ENCODE results near the gene C1orf35.

Gene C1orf35

DNA sequence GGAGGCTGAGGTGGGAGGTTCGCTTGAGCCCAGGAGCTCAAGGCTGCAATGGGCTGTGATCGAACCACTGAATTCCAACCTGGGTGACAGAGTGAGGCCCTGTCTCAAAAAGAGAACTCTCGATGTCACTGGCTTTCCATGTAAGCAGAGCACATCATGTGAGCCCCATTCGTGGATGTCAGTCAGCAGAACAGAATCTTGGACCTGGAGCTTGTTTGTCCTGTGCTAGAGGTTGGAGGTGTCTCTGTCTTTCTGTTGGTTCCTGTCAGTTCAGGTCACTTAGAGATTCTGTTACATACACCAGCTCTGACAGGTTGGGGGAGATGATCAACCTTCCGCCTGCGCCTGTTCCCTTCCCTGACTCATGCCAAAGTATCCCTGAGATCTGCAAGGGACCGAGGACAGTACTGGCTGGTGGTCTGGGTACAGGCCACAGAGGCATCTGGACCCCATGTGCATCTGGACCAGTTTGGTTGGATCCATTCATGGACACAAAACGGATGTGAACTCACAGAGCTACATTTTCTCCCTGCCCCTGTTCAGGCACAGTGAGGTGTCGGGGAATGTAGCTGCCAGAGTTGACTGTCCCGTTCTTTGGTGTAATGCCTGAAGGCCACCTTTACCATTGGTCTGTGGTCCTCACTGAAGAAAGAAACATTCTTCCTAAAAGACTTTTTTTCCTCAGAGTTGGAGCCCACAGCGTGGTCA, 10.6 kb downstream of the C1orf35 start:
- no peak for ATAC-seq
- TF ChIP-seq BACH2 (CRISPR knock-in tag; IDR thresholded peaks at IDR 0.05; ENCODE audit: borderline replicate concordance) = no peak
- no peak for TF ChIP-seq PPARA (CRISPR knock-in tag; IDR thresholded peaks at IDR 0.05; ENCODE audit: borderline replicate concordance)
- TF ChIP-seq ZC3H10 (CRISPR knock-in tag; IDR thresholded peaks at IDR 0.05) = no peak
- TF ChIP-seq, protein P1, sequence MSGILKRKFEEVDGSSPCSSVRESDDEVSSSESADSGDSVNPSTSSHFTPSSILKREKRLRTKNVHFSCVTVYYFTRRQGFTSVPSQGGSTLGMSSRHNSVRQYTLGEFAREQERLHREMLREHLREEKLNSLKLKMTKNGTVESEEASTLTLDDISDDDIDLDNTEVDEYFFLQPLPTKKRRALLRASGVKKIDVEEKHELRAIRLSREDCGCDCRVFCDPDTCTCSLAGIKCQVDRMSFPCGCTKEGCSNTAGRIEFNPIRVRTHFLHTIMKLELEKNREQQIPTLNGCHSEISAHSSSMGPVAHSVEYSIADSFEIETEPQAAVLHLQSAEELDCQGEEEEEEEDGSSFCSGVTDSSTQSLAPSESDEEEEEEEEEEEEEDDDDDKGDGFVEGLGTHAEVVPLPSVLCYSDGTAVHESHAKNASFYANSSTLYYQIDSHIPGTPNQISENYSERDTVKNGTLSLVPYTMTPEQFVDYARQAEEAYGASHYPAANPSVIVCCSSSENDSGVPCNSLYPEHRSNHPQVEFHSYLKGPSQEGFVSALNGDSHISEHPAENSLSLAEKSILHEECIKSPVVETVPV (CRISPR knock-in tag; IDR thresholded peaks at IDR 0.05) = no peak
- TF ChIP-seq TCF4 (CRISPR knock-in tag; IDR thresholded peaks at IDR 0.05; ENCODE audit: borderline replicate concordance) = no peak
- TF ChIP-seq, protein P2, sequence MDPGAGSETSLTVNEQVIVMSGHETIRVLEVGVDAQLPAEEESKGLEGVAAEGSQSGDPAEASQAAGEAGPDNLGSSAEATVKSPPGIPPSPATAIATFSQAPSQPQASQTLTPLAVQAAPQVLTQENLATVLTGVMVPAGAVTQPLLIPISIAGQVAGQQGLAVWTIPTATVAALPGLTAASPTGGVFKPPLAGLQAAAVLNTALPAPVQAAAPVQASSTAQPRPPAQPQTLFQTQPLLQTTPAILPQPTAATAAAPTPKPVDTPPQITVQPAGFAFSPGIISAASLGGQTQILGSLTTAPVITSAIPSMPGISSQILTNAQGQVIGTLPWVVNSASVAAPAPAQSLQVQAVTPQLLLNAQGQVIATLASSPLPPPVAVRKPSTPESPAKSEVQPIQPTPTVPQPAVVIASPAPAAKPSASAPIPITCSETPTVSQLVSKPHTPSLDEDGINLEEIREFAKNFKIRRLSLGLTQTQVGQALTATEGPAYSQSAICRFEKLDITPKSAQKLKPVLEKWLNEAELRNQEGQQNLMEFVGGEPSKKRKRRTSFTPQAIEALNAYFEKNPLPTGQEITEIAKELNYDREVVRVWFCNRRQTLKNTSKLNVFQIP (CRISPR knock-in tag; IDR thresholded peaks at IDR 0.05; ENCODE audit: borderline replicate concordance, low read depth) = no peak
- TF ChIP-seq ESRRG (CRISPR knock-in tag; IDR thresholded peaks at IDR 0.05) = no peak
- TF ChIP-seq TOX (CRISPR knock-in tag; IDR thresholded peaks at IDR 0.05; ENCODE audit: borderline replicate concordance) = no peak

GRCh38 chr1:228091084-228091483, 12.0 kb downstream of the C1orf35 start:
- TF ChIP-seq, protein P3, sequence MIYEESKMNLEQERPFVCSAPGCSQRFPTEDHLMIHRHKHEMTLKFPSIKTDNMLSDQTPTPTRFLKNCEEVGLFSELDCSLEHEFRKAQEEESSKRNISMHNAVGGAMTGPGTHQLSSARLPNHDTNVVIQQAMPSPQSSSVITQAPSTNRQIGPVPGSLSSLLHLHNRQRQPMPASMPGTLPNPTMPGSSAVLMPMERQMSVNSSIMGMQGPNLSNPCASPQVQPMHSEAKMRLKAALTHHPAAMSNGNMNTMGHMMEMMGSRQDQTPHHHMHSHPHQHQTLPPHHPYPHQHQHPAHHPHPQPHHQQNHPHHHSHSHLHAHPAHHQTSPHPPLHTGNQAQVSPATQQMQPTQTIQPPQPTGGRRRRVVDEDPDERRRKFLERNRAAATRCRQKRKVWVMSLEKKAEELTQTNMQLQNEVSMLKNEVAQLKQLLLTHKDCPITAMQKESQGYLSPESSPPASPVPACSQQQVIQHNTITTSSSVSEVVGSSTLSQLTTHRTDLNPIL (CRISPR knock-in tag; IDR thresholded peaks at IDR 0.05; ENCODE audit: low read depth) = no peak
- TF ChIP-seq SNAI2 (CRISPR knock-in tag; IDR thresholded peaks at IDR 0.05) = no peak
- TF ChIP-seq, protein P2 (CRISPR knock-in tag; IDR thresholded peaks at IDR 0.05; ENCODE audit: borderline replicate concordance, low read depth) = no peak
- no peak for TF ChIP-seq ISL1 (CRISPR knock-in tag; IDR thresholded peaks at IDR 0.05)
- no peak for TF ChIP-seq ZNF565 (CRISPR knock-in tag; conservative IDR thresholded peaks at IDR 0.05; ENCODE audit: low read depth)
- TF ChIP-seq BACH2 (CRISPR knock-in tag; IDR thresholded peaks at IDR 0.05; ENCODE audit: borderline replicate concordance) = no peak
- no peak for TF ChIP-seq ZFP30 (CRISPR knock-in tag; IDR thresholded peaks at IDR 0.05)
- TF ChIP-seq TCF4 (CRISPR knock-in tag; IDR thresholded peaks at IDR 0.05; ENCODE audit: borderline replicate concordance) = no peak
- TF ChIP-seq ARNTL (CRISPR knock-in tag; IDR thresholded peaks at IDR 0.05; ENCODE audit: borderline replicate concordance, low read depth) = no peak
- no peak for ATAC-seq

- TF ChIP-seq ZFP30 (CRISPR knock-in tag; IDR thresholded peaks at IDR 0.05) = no peak
- no peak for TF ChIP-seq ZC3H10 (CRISPR knock-in tag; IDR thresholded peaks at IDR 0.05)
- no peak for TF ChIP-seq ZNF565 (CRISPR knock-in tag; conservative IDR thresholded peaks at IDR 0.05; ENCODE audit: low read depth)
- no peak for TF ChIP-seq ARNTL (CRISPR knock-in tag; IDR thresholded peaks at IDR 0.05; ENCODE audit: borderline replicate concordance, low read depth)
- TF ChIP-seq BACH2 (CRISPR knock-in tag; IDR thresholded peaks at IDR 0.05; ENCODE audit: borderline replicate concordance) = no peak
- TF ChIP-seq, protein P4, sequence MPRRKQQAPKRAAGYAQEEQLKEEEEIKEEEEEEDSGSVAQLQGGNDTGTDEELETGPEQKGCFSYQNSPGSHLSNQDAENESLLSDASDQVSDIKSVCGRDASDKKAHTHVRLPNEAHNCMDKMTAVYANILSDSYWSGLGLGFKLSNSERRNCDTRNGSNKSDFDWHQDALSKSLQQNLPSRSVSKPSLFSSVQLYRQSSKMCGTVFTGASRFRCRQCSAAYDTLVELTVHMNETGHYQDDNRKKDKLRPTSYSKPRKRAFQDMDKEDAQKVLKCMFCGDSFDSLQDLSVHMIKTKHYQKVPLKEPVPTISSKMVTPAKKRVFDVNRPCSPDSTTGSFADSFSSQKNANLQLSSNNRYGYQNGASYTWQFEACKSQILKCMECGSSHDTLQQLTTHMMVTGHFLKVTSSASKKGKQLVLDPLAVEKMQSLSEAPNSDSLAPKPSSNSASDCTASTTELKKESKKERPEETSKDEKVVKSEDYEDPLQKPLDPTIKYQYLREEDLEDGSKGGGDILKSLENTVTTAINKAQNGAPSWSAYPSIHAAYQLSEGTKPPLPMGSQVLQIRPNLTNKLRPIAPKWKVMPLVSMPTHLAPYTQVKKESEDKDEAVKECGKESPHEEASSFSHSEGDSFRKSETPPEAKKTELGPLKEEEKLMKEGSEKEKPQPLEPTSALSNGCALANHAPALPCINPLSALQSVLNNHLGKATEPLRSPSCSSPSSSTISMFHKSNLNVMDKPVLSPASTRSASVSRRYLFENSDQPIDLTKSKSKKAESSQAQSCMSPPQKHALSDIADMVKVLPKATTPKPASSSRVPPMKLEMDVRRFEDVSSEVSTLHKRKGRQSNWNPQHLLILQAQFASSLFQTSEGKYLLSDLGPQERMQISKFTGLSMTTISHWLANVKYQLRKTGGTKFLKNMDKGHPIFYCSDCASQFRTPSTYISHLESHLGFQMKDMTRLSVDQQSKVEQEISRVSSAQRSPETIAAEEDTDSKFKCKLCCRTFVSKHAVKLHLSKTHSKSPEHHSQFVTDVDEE (CRISPR knock-in tag; IDR thresholded peaks at IDR 0.05) = no peak
- TF ChIP-seq RARB (CRISPR knock-in tag; IDR thresholded peaks at IDR 0.05) = no peak
- TF ChIP-seq, protein P2 (CRISPR knock-in tag; IDR thresholded peaks at IDR 0.05; ENCODE audit: borderline replicate concordance, low read depth) = no peak
- no peak for TF ChIP-seq ZNF8 (CRISPR knock-in tag; IDR thresholded peaks at IDR 0.05)
- TF ChIP-seq, protein P1 (CRISPR knock-in tag; IDR thresholded peaks at IDR 0.05) = no peak
- no peak for TF ChIP-seq ISL1 (CRISPR knock-in tag; IDR thresholded peaks at IDR 0.05)
- TF ChIP-seq TCF4 (CRISPR knock-in tag; IDR thresholded peaks at IDR 0.05; ENCODE audit: borderline replicate concordance) = no peak
- TF ChIP-seq TOX (CRISPR knock-in tag; IDR thresholded peaks at IDR 0.05; ENCODE audit: borderline replicate concordance) = no peak
- TF ChIP-seq ESRRG (CRISPR knock-in tag; IDR thresholded peaks at IDR 0.05) = no peak
- ATAC-seq = no peak
These were observed 12.5 kb downstream of the C1orf35 start for GRCh38 chr1:228090613-228091081.
